ENCODE measurements around the gene GFRA1.
"Not testable (repeated sequence)": the region's sequence is repeated elsewhere in the genome, so short reads cannot be mapped to it uniquely, and the experiment has no call there.

Gene GFRA1

DNA sequence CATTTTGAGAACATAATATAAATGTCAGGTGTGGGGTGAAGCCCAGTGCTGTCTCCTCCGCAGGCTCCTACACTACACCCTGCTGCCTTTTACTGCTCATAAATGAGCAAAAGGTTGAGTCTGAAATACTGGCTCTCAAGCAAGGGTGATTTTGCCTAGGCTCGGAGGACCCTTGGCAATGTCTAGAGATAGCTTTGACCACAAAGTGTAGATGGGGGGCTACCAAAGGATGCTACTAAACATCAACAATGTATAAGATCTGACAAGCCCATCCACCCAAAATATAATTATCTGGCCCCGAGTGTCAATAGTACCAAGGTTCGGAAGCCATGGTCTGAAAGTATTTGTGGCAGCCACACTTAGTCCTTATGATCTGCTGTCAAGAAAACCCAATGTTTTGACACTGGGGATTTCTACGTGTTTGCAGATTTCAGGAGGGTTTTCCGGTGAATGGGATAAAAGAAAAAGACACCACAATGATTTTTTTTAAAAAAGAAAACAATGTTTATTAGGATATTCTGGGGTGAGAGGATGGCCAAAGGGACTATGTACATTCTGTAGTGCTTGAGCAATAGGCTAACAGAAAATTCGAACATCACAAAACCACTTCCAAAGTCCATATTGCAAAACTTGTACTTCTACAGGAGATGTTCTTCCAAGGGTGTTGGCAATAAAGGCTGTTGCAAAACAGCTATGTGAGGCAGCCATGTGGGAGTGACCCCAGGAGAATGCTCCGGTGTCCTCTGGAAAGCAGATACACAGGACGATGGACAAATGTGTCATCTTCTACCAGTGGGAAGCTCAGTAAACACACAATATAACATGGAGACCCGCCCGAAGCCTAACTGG lies 216.3 kb downstream of the GFRA1 start:
- no peak for DNase-seq

DNA sequence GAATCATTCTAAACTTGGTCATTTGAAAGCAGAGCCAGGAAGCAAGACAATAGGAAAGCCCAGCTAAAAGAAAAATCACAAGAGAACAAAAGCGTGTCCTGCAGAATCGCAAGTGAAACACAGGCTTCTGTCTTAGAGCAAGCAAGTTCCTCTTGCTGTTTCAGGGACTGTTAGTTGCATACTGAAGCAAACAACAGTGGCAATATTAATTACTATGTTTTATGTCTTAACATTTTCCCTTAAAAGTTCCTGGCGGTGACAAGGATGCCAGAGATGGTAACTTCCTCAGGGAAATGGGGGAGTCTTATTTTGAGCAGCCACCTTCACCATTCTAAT lies 217.1 kb downstream of the GFRA1 start:
- no peak for DNase-seq

DNA sequence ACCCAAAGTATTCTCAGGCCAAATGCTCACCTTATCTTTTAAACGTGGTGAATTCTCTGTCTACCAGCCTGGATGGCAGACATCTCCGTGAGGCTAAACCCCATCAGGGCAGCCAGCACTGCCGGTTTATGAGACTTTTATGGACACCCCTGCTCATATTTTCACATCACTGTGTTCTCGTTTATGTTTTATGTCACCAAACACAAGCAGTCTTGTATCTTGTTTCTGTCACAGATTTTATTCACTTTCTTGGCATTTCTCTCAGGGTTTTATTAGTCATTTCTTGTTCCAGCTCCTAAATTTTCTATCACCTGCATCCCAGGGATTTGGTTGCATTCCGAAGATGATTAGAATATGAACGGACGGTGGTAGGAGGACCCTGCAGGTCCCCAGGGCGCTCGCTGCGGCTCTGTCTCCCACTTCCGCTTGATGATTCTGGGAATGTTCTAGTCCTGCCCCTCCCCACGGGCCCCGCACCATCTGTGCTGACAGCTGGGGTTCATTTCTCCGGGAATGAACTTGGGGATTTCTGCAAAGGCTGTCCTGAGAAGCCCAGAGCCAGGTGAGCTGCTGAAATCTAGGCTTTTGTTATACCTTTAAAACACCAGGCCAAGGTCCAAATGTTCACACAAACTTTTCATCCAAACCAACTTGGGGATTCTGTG lies 217.6 kb downstream of the GFRA1 start:
- DNase-seq = no peak

DNA sequence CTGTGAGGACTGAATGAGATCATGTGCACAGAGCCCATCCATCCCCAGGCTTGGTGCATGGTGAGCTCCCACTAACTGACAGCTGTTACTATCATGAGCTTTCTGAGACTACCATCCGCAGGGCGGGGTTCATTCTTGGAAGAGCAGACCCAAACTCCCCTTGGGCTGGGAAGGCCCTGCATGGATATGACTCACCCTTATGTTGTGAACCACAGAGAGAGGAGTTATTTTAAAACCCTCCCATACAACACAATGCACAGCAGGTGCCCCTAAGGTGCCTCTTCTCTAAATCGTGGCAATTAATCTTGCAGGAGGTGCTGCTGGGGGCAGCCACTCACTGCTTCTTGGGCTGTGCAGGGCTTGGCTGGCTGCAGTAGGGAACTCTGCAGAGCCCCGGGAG lies 219.1 kb downstream of the GFRA1 start:
- DNase-seq = no peak

DNA sequence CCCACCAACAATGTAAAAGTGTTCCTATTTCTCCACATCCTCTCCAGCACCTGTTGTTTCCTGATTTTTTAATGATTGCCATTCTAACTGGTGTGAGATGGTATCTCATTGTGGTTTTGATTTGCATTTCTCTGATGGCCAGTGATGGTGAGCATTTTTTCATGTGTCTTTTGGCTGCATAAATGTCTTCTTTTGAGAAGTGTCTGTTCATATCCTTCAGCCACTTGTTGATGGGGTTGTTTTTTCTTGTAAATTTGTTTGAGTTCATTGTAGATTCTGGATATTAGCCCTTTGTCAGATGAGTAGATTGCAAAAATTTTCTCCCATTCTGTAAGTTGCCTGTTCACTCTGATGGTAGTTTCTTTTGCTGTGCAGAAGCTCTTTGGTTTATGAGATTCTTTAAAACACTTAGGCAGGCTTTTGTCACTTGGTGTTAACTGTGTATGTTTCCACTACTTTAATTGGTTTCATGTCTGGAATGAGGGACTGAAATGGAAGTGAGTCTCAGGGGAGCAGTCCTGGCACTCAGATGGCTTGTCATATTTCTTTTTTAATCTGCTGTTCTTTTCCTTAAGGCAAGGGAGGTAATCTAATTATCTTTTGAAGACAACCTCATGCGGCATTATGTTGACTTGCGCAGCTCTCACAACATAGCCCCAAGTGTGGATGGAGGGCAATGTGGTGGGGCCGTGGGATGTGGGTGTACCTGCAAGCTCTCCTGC lies 219.8 kb downstream of the GFRA1 start:
- DNase-seq = not testable (repeated sequence)

DNA sequence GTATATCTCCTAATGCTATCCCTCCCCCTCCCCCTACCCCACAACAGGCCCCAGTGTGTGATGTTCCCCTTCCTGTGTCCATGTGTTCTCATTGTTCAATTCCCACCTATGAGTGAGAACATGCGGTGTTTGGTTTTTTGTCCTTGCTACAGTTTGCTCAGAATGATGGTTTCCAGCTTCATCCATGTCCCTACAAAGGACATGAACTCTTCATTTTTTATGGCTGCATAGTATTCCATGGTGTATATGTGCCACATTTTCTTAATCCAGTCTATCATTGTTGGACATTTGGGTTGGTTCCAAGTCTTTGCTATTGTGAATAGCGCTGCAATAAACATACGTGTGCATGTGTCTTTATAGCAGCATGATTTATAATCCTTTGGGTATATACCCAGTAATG lies 220.5 kb downstream of the GFRA1 start:
- not testable (repeated sequence) for DNase-seq

DNA sequence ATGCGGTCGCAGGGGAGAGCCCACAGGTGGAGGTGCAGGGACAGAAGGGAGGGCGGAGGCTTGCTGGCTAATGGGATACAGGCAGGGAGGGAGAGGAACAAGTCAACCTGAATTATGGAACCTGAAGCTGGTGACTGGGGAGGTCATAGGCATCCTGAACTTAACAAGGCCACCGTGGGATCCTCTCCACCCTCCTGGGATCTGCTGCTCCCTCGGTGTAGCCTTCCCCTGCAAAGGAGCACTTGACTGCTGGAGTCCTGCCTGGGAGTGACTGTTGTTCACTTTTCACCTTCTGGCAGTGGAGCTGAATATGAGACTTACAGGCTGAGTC lies 223.1 kb downstream of the GFRA1 start:
- no peak for DNase-seq

DNA sequence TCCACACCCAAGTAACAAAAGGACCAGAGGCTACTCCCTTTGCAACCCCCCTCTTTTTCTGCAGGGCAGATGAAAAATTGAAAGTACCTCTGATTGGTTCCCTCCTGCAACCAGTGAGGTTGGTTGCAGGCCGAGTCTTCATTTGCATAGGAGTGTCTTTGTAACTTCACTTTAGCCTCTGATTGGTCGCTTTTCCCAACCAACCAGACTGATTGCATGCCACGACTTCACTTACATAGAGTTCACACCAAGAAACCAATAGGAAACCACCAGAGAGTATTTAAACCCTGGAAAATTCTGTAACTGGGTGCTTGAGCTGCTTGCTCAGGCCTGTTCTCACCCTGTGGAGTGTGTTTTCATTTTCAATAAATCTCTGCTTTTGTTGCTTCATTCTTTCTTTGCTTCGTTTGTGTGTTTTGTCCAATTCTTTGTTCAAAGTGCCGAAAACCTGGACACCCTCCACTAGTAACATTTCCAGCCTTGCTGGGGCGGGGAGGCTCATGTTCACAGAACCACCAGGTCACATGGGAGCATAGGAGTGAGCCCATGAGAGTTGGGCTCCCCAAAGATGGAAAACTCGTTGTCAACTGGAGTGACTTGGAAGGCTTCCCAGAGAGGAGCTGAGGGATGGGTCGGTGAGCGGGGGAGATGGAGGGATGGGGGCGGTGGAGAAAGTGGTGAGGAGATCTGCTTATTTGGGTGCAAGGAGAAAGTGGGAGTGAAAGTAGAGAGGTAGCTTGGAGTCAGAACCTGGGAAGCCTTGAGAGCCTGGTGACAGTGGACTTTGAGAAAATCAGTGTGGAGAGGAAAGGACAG lies 223.6 kb downstream of the GFRA1 start:
- no peak for DNase-seq

DNA sequence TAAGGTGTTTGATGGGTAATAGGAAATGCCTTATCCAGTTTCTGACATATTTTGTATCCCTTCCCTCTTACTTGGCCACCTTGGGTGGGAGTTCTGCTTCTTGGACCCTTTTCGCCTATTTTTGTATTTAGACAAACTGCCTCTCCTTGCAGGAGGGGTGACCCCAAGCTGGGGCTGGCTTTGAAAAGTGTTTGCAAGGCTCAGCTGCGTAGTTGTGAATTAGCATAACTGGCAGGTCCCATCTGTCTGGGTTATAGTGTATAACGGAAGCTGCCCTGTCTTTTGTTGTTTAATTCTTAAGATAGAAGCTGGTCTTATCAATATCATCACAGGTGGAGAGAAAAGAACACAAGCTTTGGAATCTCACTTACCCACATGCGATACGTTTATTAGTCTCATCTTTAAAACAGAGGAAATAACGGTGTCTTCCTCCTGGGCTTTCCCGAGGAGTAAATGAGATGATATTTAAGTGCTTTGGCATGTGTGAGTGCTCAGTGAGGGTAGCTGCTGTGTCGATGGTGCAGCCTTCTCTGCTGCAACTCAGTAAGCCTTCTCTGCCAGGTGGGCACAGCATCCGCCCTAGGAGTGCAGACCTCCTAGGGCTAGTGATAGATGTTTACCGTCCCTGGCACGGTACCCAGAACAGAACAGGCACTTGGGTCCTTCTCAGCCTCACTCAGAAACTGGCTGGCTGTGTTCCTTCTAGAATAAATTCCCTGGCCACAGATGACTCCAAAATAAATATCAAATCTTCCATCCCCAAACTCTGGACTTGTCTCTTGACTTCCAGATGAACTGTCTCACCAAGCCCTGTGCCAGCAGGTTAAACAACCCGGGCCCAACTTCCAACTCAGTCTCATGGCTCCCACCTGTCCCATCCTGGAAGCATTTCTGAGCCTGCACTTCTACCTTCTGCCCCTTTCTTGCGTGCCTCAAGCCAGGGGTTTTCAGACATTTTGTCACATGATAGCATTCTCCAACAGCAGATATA lies 227.3 kb downstream of the GFRA1 start:
- no peak for DNase-seq

DNA sequence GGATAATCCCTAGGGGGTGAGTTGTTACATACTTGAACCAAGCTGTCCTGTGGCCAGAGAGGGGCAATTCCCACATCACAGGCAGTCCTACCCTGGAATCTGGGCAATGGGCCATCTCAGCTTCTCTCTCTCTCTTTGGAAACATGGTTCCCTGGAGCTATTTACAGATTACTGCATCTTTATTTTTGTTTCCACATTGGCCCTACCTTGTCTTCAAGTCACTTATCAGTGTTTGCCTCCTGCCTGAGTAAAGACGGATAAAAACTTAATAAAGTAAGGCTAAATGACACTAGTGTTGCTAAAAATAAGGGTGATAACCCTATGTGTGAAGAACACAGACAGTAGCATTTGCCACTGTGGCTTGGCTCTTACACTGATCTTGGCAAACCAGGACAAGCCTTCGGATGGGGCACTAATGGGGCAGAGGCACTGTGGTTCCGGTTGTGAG lies 228.2 kb downstream of the GFRA1 start:
- DNase-seq = no peak

DNA sequence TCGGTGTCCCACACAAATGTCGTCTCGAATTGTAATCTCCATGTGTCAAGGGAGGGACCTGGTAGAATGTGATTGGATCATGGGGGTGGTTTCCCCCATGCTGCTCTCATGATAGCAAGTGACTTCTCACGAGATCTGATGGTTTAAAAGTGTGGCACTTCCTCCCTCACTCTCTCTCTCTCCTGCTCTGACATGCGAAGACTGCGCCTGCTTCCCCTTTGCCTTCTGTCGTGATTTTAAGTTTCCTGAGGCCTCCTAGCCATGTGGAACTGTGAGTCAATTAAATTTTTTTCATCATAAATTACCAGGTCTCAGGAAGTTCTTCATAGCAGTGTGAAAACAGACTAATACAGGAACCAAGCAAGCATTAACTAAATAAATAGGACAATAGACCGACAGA lies 229.1 kb downstream of the GFRA1 start:
- no peak for DNase-seq

DNA sequence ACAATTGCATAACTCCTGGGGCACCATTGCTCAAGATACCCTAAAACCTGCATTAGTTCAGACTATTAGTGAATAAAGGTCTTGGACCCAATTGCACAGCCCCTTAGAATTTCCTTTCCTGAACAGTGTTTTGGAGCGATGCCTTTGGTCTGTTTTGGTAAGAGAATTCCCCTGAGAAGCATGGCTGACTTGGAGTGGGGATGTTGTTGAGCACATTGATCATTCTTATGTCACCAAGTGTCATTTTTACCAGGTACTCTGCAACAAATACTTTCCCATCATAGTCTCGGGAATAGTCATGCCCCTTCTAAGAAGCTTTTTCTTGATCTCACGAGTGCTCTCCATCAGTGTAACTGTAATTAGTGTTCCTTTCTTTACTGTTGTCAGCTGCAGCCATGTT lies 229.7 kb downstream of the GFRA1 start:
- DNase-seq = no peak

DNA sequence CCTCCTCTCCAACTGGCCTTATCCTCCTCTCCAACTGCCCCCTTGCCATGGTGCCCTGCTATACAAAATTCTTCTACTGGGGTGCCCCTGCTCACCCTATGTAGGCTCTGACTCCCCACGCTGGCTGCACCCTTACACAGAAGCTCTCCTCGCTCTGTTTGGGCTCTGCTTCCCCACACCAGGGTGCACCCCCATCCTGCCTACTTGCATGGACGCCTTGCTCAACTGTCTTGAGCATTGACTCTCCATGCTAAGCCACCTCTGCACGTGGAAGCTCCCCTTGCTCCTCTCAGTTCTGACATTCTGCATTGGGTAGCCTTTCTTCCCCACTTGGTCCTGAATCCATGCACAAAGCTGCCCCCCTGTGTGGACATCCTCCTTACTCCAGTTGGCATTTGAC lies 231.1 kb downstream of the GFRA1 start:
- no peak for DNase-seq

DNA sequence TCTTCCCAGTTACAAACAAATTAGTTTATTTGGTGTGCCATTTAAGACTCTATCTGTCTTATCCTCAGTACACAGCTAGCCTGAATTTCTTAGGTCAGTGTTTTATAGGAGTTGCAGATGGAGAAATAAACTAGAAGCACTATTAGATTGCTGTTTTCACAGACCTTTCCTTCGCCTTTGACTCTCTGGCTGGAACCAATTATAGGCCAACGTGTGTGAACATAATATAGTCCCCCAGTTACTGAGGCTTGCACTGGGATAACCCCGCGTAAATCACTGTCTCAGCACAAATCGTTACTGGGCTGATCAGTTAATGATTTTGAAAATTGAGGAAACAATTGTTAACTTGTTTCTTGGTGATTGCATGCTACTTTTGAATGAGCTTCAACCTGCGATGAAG lies 233.4 kb downstream of the GFRA1 start:
- DNase-seq = no peak

DNA sequence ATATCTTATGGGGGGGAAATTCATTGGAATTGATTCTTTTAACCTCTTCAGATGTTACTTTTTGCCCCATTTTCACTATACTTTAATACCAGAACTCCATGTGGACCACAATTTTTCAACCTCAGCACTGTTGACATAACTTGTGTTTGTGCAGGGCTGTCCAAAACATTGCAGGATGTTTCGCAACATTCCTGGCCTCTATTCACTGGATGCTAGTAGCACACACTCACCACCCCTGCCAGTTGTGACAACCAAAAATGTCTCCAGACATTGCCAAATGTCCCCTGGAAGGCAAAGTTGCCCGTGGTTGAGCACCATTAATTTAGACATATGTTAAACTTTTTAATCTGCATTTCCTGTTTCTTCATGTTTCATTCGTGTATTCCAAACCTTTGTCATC lies 234.7 kb downstream of the GFRA1 start:
- no peak for DNase-seq

DNA sequence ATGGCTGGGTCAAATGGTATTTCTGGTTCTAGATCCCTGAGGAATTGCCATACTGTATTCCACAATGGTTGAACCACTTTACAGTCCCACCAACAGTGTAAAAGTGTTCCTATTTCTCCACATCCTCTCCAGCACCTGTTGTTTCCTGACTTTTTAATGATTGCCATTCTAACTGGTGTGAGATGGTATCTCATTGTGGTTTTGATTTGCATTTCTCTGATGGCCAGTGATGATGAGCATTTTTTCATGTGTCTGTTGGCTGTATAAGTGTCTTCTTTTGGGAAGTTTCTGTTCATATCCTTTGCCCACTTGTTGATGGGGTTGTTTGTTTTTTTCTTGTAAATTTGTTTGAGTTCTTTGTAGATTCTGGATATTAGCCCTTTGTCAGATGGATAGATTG lies 237.6 kb downstream of the GFRA1 start:
- not testable (repeated sequence) for DNase-seq

DNA sequence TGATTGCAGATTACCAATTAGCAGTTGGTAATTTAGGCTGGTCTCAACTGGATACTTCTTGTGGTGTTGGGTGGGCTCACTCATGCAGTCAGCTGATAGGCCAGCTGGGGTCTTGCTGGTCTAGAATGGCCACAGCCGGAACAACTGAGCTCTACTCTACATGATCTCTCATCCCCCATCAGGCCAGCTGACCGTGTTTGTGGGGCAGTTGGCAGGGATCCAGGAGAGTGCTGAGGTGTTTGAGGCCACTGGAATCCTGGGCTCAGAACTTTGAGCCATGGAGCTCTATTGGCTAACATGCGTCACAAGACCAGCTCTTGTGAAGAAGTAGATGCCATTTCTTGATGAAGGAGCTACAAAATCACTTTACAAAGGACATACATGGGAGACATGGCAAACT lies 242.4 kb downstream of the GFRA1 start:
- DNase-seq = no peak

DNA sequence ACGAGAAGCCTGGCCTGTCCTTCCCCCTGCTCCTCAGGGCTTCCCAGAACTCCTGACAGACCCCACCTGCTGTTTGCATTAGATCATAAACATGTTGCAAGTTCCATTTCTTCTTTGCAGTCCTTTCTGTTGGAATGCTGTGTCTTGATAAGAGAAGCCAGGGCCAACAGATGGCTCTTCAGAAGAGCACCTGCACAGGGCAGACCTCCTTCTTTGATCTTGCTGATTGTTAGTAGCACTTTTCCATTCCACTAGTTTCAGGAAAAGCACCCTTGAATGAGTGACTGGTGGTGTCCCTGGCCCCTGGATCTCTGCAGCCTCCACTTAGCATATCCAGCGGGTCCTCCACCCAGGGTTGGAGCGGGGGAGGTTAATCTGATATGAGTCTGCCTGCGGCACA lies 243.2 kb downstream of the GFRA1 start:
- no peak for DNase-seq

DNA sequence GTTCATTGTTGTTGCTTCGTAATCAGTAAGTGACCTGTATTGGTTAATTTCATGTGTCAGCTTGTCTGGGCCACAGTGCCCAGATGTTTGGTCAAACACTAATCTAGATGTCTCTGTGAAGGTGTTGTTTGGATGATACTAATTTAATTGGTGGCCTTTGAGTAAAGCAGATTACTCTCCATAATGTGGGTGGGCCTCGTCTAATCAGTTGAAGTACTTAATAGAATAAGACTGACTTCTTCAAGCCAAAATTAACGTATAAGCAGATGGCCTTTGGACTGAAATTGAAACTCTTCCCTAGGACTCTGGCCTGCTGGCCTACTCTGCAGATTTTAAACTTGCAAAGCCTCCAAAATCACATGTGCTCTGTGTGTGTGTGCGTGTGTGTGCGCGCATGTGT lies 245.7 kb downstream of the GFRA1 start:
- no peak for DNase-seq

DNA sequence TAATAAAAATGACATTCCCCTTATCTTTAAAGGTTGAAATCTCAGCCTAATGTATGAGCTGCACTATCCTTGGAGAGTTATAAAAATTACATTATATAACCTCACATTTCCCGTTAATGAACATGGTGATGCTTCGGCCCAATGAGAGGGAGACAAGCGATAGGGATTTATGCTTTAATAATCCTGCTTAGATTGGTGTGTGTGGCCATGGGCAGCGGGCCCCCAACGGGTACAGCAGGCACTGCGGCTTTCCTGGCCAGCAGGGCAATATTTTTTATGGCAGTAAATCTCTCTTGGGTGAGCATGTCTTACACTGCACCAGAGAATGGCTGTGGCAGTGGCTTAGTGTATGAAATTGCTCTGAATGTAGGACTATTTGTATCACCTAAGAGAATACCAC lies 246.3 kb downstream of the GFRA1 start:
- DNase-seq = no peak

DNA sequence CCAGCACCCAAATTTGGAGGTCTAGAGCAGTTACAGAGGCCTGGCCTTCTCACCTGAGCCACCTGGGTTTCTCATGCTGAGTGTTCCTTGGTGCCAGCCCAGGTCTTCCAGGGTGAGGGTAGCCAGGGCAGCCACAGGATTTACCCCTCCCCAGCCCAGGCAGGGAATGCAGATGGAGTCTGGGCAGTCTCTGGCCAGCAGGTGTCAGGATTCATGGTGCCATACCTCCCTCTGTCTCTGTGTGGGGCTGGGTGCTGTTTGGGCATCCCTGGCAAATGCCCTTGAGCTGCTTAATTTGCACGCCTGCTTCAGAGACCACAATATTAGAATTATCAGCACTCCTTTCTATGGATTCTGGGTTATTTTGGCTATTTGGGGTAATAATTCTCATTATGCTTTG lies 246.7 kb downstream of the GFRA1 start:
- DNase-seq = no peak

Data from C1 segment of cervical spinal cord (tissue), 14 donors.